NCI-H146 treated with DMSO at 0.1 percent for 48 hours (cell line): ENCODE results near the gene KRTAP9-8.
"Not testable (repeated sequence)": the region's sequence is repeated elsewhere in the genome, so short reads cannot be mapped to it uniquely, and the experiment has no call there.

Experiments used
- DNase-seq: peaks from one replicate; lab custom pipeline; 2025; ENCODE audit not compliant: unreplicated experiment; lab: John Stamatoyannopoulos, UW

KRTAP9-8 gene, protein sequence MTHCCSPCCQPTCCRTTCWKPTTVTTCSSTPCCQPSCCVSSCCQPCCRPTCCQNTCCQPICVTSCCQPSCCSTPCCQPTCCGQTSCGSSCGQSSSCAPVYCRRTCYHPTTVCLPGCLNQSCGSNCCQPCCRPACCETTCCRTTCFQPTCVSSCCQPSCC

DNA sequence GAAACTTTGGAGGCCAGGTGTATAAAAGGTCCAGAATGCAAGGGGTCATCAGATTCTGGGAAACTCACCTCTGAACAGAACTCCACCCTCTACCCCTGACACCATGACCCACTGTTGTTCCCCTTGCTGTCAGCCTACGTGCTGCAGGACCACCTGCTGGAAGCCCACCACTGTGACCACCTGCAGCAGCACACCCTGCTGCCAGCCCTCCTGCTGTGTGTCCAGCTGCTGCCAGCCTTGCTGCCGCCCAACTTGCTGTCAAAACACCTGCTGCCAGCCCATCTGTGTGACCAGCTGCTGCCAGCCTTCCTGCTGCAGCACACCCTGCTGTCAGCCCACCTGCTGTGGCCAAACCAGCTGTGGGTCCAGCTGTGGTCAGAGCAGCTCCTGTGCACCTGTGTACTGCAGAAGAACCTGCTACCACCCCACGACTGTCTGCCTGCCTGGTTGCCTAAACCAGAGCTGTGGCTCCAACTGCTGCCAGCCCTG, at the start of gene KRTAP9-8:
KRTAP9-8 (plus strand) TSS at position 51 of the 489 bp plus-strand sequence; CDS start at position 104, 53 bp downstream.
- not testable (repeated sequence) for DNase-seq

DNA sequence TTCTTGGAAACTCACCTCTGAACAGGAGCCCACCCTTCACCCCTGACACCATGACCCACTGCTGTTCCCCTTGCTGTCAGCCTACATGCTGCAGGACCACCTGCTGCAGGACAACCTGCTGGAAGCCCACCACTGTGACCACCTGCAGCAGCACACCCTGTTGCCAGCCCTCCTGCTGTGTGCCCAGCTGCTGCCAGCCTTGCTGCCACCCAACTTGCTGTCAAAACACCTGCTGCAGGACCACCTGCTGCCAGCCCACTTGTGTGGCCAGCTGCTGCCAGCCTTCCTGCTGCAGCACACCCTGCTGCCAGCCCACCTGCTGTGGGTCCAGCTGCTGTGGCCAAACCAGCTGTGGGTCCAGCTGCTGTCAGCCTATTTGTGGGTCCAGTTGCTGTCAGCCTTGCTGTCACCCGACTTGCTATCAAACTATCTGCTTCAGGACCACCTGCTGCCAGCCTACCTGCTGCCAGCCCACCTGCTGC, 47.9 kb upstream of the KRTAP9-8 start, which contains the start of gene KRTAP9-1:
KRTAP9-1 (plus strand) TSS at position 51 of the 482 bp plus-strand sequence; CDS start at position 51, 0 bp downstream.
- DNase-seq = not testable (repeated sequence)

DNA sequence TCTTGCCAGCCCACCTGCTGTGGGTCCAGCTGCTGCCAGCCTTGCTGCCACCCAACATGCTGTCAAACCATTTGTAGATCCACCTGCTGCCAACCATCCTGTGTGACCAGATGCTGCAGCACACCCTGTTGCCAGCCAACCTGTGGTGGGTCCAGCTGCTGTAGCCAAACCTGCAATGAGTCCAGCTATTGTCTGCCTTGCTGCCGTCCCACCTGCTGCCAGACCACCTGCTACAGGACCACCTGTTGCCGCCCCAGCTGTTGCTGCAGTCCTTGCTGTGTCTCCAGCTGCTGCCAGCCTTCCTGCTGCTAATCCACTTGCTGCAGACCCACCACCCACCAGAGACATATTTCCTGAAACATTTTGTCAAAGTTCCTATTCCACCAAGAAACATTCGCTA, 47.5 kb upstream of the KRTAP9-8 start:
- DNase-seq = no peak

DNA sequence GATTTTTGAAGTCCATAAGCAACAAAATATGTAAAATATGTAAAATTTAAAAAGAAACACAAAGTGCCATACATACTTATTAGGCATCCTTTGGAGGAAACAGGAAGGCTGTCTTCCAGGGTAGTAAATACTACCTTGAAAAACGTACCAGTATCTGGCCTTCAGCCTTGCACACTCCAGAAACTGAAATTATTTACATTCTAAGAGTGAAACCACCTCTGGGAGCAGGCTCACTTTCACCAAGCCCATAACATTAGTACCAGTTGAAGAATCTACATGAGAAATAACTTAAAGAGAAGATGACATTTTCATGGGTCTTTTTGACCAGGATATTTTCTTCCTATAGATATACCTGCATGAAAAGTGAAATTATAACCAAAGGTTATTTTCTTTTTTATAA, 41.7 kb upstream of the KRTAP9-8 start:
- DNase-seq = no peak

DNA sequence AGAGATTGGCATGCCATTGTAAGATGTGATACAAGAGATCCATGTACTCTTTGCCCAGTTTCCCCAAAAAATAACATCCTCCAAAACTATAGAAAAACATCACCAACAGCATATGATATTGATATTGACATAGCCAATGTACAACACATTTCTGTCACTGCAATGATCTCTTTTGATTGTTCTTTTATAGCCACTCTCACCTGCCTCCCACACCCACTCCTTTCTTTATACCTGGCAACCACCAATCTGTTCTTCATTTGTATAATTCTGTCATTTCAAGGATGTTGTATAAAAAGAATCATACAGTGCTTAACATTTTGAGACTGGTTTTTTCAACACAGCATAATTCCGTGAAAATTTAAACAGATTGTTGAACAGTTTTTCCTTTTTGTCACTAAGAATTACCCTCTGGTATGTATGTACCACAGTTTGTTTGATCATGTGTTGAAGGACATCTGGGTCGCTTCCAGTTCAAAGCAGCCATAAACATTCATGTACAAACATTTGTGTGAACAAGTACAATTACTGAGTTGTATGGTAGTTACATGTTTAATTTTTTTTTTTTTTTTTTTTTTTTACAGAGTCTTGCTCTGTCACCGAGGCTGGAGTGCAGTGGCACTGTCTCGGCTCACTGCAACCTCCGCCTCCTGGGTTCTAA, 38.2 kb upstream of the KRTAP9-8 start:
- no peak for DNase-seq

DNA sequence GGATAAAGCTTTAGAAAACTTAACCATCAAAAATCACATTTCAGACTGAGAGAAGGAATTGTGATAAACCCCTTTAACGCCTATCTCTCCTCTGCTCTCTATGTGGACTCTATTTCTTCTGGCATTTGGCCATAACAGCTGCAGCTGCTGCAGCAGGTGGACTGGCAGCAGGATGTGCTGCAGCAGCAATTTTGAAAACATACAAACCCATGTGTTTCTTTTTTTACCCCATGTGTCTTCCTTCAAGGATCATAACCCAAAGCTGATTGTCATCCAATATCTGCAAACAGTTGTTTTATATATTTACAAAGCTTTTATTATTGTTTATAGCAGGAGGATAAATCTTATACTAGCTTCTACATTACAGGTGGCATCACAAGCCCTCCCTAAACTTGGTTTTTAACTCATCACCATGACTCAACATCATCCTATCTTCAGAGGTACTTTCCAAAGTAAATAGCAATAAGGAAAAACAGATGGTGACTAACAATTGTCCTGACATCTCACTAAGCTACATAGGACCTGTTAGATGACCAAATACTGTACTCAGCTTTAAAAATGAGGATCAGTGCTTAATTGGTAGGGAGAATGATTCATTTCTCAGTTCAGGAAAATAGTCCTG, 25.8 kb upstream of the KRTAP9-8 start:
- no peak for DNase-seq

DNA sequence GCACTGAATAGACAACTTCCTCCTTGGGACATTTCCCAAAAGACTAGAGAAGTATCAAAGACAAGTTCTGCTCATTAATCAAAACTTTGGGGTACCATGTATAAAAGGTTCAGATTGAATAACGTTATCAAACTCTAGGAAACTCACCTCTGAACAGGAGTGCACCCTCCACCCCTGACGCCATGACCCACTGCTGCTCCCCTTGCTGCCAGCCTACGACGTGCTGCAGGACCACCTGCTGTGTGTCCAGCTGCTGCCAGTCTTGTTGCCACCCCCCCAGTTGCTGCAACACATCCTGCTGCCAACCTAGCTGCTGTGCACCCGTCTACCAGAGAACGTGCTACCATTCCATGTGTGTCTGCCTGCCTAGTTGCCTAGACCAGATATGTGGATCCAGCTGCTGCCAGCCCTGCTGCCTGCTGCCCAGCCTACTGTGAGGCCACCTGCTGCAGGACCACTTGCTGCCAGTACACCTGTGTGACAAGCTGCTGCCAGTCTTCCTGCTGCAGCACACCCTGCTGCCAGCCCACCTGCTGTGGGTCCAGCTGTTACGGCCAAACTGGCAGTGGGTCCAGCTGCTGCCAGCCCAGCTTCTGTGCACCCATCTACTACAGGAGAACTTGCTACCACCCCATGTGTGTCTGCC, 25.2 kb upstream of the KRTAP9-8 start:
- no peak for DNase-seq

DNA sequence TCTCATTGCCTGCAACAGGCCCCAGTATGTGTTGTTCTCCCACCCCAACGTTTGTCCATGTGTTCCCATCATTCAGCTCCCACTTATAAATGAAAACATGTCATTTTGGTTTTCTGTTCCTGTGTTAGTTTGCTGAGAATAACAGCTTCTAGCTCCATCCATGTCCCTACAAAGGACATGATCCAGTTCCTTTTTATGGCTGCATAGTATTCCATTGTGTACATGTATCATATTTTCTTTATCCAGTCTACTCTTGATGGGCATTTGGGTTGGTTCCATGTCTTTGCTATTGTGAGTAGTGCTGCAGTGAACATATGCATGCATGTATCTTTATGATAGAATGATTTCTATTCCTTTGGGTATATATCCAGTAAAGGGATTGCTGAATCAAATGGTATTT, 22.1 kb upstream of the KRTAP9-8 start:
- DNase-seq = no peak

DNA sequence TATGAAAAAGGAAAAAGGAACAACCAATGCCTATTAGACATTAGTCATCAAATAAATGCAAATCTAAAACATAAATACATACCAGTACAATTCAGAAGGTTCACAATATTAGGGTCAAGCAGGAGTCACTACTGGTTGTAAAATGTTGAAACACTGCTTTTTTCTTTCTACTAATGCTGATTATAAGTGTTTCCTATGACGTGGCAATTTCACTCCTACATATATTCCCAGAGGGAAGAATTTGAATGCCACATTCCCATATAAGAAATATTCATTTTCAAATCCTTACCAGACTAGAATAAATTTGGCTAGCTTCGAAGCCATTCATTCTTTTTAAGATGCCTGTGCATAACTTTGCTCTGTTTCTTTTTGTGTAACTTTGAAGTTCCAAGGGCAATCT, 14.0 kb upstream of the KRTAP9-8 start:
- no peak for DNase-seq

DNA sequence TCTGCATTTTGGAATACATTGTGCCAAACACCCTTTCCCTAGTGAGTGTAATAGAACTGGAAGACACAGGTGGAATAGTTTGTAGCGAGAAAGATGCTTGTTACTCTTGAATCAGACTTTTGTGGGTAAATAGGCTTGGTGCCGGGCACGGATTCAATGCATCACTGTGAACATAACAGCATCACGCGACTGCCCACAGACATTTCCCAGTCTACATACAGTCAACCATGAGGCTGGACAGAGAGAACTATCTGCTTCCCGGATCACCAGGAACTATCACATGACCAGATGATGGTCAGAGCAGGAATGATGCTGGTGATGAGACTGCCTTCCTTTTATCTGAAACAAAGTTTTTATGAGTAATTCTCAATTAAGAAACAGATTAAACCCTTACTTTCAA, 11.7 kb upstream of the KRTAP9-8 start:
- no peak for DNase-seq

DNA sequence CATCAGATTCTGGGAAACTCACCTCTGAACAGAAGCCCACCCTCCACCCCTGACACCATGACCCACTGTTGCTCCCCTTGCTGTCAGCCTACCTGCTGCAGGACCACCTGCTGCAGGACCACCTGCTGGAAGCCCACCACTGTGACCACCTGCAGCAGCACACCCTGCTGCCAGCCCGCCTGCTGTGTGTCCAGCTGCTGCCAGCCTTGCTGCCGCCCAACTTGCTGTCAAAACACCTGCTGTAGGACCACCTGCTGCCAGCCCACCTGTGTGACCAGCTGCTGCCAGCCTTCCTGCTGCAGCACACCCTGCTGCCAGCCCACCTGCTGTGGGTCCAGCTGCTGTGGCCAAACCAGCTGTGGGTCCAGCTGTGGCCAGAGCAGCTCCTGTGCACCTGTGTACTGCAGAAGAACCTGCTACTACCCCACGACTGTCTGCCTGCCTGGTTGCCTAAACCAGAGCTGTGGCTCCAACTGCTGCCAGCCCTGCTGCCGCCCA, 11.2 kb upstream of the KRTAP9-8 start, which contains the start of gene KRTAP9-2:
KRTAP9-2 (plus strand) TSS at position 51 of the 498 bp plus-strand sequence; CDS start at position 58, 7 bp downstream.
- not testable (repeated sequence) for DNase-seq

DNA sequence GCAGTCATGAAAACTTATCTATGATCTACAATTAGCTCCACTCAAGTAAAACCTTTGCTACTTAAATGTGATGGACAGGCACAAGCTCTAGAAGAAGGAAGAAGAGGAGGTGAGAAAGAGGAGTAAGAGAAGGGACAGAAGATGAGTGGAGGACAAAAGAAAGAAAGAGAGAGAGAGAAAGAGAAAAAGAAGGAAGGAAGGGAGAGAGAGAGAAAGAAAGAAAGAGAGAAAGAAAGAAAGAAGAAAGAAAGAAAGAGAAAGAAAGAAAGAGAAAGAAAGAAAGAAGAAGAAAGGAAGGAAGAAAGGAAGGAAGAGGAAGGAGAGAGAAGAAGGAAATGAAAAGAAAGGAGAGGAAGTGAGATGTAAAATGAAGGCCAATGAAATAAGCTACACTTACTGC, 7.7 kb upstream of the KRTAP9-8 start:
- no peak for DNase-seq

DNA sequence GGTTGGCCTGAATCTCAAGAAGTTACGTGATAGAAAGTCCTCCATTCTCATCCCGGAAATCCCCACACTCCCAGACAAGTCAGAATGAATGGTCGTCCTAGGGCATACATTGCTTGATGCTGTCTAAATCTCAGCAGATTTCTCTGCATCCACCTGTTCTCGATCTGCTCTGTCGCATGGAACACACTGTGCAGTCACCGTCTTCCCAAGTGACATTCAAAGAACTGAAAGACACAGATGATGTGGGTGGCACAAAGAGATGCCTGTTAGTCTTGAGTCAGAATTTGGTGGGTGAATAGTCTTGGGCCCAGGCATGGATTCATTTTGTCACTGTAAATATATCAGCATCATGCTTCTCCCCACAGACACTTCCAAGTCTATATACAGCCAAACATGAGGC, 6.1 kb upstream of the KRTAP9-8 start:
- no peak for DNase-seq

DNA sequence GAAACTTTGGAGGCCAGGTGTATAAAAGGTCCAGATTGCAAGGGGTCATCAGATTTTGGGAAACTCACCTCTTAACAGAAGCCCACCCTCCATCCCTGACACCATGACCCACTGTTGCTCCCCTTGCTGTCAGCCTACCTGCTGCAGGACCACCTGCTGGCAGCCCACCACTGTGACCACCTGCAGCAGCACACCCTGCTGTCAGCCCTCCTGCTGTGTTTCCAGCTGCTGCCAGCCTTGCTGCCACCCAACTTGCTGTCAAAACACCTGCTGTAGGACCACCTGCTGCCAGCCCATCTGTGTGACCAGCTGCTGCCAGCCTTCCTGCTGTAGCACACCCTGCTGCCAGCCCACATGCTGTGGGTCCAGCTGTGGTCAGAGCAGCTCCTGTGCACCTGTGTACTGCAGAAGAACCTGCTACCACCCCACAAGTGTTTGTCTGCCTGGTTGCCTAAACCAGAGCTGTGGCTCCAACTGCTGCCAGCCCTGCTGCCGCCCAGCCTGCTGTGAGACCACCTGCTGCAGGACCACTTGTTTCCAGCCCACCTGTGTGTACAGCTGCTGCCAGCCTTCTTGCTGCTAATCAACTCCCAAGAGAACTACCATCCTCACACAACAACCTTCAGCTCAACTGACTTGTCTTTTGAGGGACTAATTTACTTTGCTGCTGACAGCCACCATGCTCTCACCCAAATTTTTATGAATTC, 5.2 kb upstream of the KRTAP9-8 start, which contains the start of gene KRTAP9-3:
KRTAP9-3 (plus strand) TSS at position 51 of the 707 bp plus-strand sequence; CDS start at position 104, 53 bp downstream.
- not testable (repeated sequence) for DNase-seq

DNA sequence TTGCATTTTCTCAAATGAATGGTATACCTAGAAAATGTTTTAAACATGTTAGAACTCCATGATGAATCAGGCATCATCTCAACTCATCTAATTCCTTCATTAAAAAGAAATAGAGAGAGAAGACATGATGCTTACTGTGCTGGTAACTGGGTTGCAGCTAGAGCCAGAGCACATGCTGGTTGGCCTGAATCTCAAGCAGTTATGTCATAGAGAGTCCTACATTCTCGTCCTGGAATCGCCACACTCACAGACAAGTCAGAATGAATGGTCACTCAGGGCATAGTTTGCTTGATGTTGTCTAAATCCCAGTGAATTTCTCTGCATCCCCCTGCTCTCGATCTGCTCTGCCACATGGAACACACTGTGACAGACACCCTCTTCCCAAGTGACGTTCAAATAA, 683 bp upstream of the KRTAP9-8 start:
- not testable (repeated sequence) for DNase-seq

DNA sequence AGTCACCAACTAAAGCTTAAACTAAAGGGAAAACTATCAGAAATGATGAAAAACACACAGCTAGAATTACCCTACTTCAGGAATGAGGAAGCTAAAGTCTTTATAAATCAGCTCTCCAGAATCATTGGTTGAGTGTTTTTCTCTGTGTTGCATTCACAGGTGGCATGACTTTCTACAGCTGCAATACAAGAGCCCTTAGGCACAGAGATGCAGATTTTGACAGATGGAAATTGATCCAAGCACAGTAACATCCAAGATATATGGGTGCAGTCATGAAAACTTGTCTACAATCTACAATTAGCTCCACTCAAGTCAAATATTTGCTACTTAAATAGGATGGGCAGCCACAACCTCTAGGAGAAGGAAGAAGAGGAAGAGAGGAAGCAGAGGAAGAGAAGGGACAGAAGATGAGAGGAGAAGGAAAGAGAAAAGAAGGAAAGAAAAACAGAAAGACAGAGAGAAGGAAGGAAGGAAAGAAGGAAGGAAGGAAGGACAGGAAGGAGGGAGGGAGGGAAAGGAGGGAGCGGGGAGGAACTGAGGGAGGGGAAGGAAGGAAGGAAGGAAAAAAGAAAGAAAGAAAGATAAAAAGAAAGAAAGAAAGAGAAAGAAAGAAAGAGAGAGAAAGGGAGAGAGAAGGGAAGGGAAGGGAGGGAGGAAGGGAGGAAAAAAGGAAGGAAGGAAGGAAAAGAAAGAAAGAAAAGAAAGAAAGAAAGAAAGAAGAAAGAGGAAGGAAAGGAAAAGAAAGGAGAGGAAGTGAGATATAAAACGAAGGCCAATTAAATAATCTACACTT, 9.4 kb downstream of the KRTAP9-8 start:
- not testable (repeated sequence) for DNase-seq

DNA sequence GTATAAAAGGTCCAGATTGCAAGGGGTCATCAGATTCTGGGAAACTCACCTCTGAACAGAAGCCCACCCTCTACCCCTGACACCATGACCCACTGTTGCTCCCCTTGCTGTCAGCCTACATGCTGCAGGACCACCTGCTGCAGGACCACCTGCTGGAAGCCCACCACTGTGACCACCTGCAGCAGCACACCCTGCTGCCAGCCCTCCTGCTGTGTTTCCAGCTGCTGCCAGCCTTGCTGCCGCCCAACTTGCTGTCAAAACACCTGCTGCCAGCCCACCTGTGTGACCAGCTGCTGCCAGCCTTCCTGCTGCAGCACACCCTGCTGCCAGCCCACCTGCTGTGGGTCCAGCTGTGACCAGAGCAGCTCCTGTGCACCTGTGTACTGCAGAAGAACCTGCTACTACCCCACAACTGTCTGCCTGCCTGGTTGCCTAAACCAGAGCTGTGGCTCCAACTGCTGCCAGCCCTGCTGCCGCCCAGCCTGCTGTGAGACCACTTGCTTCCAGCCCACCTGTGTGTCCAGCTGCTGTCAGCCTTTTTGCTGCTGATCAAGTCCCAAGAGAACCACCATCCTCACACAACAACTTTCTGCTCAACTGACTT, 11.9 kb downstream of the KRTAP9-8 start, which contains the start of gene KRTAP9-4:
KRTAP9-4 (plus strand) TSS at position 51 of the 604 bp plus-strand sequence; CDS start at position 85, 34 bp downstream.
- DNase-seq = not testable (repeated sequence)

DNA sequence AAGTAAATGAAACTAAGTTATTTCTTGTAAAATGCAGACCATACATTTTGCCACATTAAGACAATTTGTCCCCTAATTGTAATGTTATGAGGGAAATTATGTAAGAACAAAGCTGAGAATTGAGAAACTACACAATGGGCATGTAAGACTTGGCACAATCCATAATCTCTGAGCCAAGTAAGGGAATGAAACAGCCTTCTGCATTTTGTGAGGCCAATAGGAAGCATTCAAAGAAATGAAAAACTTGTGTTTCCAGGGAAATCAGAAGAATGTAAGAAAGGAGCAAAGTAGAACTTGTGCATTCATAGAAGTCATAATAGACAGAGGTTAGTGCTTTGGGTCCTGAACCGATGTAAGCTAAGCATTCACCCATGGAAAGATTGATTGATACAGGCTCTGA, 13.5 kb downstream of the KRTAP9-8 start:
- DNase-seq = no peak

DNA sequence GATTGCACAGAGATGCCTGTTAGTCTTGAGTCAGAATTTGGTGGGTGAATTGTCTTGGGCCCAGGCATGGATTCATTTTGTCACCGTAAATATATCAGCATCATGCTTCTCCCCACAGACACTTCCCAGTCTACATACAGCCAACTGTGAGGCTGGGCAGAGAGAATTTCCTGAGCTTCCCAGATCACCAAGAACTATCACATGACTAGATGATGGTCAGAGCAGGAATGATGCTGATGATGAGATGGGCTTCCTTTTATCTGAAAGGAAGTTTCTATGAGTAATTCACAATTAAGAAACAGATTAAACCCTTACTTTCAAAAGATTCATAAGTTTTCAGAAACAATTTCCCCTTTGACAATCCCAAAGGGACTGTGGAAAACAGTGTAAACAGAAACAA, 17.1 kb downstream of the KRTAP9-8 start:
- no peak for DNase-seq
